Stimulated activated CD8-positive, alpha-beta memory T cell treated with anti-CD3 and anti-CD28 coated beads, Interleukin-15, amount 100 ng/mL, for 1 hour (primary cell): ENCODE results near the gene ARHGAP6.
"Not testable (repeated sequence)": the region's sequence is repeated elsewhere in the genome, so short reads cannot be mapped to it uniquely, and the experiment has no call there.

ENCODE experiments used
- DNase-seq: peaks from one replicate; pipeline ENCODE4 v3.0.0-alpha.2; 2020; ENCODE audit warnings: low read depth

ARHGAP6 gene

GRCh38 chrX:11532291-11533078 lies 133.2 kb downstream of the ARHGAP6 start:
- DNase-seq: no peak

- no peak for DNase-seq
Measured at GRCh38 chrX:11531226-11531625, 134.5 kb downstream of the ARHGAP6 start.

- DNase-seq: no peak
Measured at GRCh38 chrX:11530621-11531020, 135.1 kb downstream of the ARHGAP6 start.

- DNase-seq: no peak
Measured at GRCh38 chrX:11528623-11529022, 137.1 kb downstream of the ARHGAP6 start.

GRCh38 chrX:11525685-11526084 lies 140.0 kb downstream of the ARHGAP6 start:
- DNase-seq: no peak

GRCh38 chrX:11519234-11519633 lies 146.5 kb downstream of the ARHGAP6 start:
- DNase-seq: not testable (repeated sequence)

GRCh38 chrX:11509786-11510185 lies 155.9 kb downstream of the ARHGAP6 start:
- no peak for DNase-seq

- DNase-seq: no peak
Measured at GRCh38 chrX:11504234-11504633, 161.5 kb downstream of the ARHGAP6 start.

GRCh38 chrX:11499076-11500044 lies 166.4 kb downstream of the ARHGAP6 start:
- no peak for DNase-seq

- not testable (repeated sequence) for DNase-seq
Measured at GRCh38 chrX:11491375-11491774, 174.3 kb downstream of the ARHGAP6 start.

GRCh38 chrX:11484290-11484689 lies 181.4 kb downstream of the ARHGAP6 start:
- no peak for DNase-seq

GRCh38 chrX:11481035-11481434 lies 184.7 kb downstream of the ARHGAP6 start:
- no peak for DNase-seq

- DNase-seq: no peak
Measured at GRCh38 chrX:11480626-11481025, 185.1 kb downstream of the ARHGAP6 start.

GRCh38 chrX:11478911-11479310 lies 186.8 kb downstream of the ARHGAP6 start:
- no peak for DNase-seq

GRCh38 chrX:11478026-11478425 lies 187.7 kb downstream of the ARHGAP6 start:
- no peak for DNase-seq

GRCh38 chrX:11474576-11474975 lies 191.1 kb downstream of the ARHGAP6 start:
- no peak for DNase-seq

GRCh38 chrX:11474021-11474420 lies 191.7 kb downstream of the ARHGAP6 start:
- no peak for DNase-seq

- no peak for DNase-seq
Measured at GRCh38 chrX:11472879-11473278, 192.8 kb downstream of the ARHGAP6 start.

GRCh38 chrX:11472381-11472780 lies 193.3 kb downstream of the ARHGAP6 start:
- DNase-seq: no peak

GRCh38 chrX:11470250-11470974 lies 195.3 kb downstream of the ARHGAP6 start:
- DNase-seq: no peak

- DNase-seq: no peak
Measured at GRCh38 chrX:11465648-11466411, 199.9 kb downstream of the ARHGAP6 start.
